ENCODE data around the gene TOP2A.

DNA sequence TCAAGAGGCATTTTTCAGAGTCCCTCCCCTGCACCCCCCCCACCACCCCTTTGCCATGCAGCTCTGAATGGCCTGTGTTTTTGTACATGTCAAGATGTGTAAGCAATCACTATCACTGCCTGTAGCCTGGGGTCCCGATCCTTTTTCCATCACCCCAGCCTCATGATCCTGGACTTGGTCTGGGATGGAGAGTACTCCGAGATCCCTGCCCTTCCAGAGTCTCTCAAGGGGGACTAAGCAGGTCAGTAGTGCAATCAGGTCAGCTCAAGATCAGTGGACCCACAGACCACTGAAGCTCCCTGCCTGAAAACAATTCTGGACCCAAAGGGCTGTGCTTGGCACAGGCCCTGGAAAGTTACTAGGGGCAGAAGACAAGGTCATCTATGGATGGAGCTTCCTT is 45.7 kb downstream of the TOP2A start:
- TF ChIP-seq EP300 (IDR thresholded peaks at IDR 0.05; ENCODE audit: borderline replicate concordance in 1 of 2, low read depth in 1 of 2, low read length in 1 of 2) (no peak), RCOR1 (IDR thresholded peaks at IDR 0.05; ENCODE audit: low read length) (no peak), RAD21 (IDR thresholded peaks at IDR 0.05; ENCODE audit: low read length) (no peak), POLR2AphosphoS5 (IDR thresholded peaks at IDR 0.05; ENCODE audit: low read depth, low read length) (no peak), TAF1 (IDR thresholded peaks at IDR 0.05; ENCODE audit: borderline replicate concordance, low read depth, low read length) (no peak)
- TF ChIP-seq, protein P1, sequence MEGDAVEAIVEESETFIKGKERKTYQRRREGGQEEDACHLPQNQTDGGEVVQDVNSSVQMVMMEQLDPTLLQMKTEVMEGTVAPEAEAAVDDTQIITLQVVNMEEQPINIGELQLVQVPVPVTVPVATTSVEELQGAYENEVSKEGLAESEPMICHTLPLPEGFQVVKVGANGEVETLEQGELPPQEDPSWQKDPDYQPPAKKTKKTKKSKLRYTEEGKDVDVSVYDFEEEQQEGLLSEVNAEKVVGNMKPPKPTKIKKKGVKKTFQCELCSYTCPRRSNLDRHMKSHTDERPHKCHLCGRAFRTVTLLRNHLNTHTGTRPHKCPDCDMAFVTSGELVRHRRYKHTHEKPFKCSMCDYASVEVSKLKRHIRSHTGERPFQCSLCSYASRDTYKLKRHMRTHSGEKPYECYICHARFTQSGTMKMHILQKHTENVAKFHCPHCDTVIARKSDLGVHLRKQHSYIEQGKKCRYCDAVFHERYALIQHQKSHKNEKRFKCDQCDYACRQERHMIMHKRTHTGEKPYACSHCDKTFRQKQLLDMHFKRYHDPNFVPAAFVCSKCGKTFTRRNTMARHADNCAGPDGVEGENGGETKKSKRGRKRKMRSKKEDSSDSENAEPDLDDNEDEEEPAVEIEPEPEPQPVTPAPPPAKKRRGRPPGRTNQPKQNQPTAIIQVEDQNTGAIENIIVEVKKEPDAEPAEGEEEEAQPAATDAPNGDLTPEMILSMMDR (IDR thresholded peaks at IDR 0.05) = no peak
